ENCODE measurements around the gene ARHGDIG.
"Not testable (repeated sequence)": the region's sequence is repeated elsewhere in the genome, so short reads cannot be mapped to it uniquely, and the experiment has no call there.

Gene ARHGDIG

GRCh38 chr16:280552-280951 is at the start of gene ARHGDIG:
ARHGDIG (plus strand) TSS chr16:280591; CDS start chr16:280681, 90 bp downstream.
- no peak for DNase-seq (ENCODE audit: extremely low read depth in 1 of 2, low read depth in 1 of 2)

- no peak for DNase-seq (ENCODE audit: extremely low read depth in 1 of 2, low read depth in 1 of 2)
These were observed 49.4 kb upstream of the ARHGDIG start for GRCh38 chr16:230949-231348.

DNA sequence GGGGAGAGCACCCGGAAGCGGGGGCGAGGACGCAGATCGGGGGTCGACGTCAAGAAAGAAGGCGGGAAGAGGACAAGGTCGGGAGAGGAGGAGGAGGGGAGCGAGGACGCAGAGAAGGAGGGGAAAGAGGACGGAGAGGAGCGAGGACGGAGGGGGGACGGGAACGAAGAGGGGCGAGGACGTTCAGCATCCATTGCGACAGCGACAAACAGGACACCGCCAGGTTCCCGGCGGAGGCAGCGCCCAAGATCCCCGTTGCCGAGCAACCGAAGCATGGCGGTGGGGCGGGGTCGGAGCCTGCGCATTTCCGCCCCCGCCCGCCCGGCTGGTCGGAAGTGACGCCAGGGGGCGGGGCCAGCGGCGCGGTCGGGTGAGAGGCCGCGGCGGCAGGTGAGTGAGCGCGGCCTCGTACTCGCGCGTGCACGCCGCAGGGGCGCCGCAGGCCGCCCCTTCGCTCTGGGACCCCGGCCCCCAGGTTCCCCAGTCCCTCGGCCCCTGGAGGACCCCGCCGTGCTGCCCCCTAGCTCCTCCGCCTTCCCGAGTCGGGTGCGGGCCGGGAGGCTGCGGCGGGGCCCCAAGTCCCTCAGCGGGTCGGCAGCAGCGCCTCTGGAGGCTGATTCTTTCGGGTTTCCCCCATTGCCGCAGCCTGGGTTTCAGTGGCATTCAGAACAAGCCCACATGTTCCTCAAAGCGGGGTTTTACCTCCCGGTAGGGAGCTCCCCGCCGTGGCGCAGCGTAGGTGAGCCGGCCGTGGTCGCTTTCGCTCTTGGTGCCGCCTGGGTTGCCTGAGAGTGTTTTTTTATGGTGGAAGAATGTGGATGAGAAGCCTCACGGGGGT is 45.7 kb upstream of the ARHGDIG start, which contains the start of gene FAM234A:
Gene FAM234A, plus strand, starts transcription at position 354 of the 838 bp plus-strand sequence. CDS start 19,593 bp downstream, outside the sequence.
- peak; percentile 93 for DNase-seq (ENCODE audit: extremely low read depth in 1 of 2, low read depth in 1 of 2)

DNA sequence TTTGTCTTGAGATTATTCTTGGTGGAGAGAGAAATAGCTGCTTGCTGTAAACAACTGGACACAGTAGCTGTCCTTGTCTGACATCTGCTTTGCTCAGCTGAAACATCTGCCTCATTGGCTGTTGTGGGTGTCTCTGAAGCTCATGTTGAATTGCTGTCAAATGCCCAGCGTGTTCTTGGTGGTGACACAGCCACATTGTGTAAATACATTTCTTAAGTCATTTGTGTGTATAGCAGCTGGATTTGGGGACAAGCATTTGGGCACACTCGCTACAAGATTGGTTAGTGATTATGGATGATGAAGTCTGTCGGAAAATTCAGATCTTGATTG is 40.5 kb upstream of the ARHGDIG start:
- DNase-seq (ENCODE audit: extremely low read depth in 1 of 2, low read depth in 1 of 2) = no peak

GRCh38 chr16:240559-240958 is 39.8 kb upstream of the ARHGDIG start:
- no peak for DNase-seq (ENCODE audit: extremely low read depth in 1 of 2, low read depth in 1 of 2)

DNA sequence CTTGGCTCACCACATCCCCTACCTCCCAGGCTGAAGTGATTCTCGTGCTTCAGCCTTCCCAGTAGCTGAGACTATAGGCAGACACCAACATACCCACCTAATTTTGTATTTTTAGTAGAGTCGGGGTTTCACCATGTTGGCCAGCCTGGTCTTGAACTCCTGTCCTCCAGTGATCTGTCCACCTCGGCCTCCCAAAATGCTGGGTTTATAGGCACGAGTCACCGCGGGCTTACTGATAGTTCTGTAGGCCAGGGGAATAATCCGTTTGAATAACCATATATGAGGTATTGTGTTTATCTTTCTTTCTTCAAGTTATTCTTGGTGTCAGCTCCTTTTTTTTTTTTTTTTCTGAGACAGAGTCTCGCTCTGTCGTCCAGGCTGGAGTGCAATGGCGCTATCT is 38.1 kb upstream of the ARHGDIG start:
- DNase-seq (ENCODE audit: extremely low read depth in 1 of 2, low read depth in 1 of 2) = no peak

DNA sequence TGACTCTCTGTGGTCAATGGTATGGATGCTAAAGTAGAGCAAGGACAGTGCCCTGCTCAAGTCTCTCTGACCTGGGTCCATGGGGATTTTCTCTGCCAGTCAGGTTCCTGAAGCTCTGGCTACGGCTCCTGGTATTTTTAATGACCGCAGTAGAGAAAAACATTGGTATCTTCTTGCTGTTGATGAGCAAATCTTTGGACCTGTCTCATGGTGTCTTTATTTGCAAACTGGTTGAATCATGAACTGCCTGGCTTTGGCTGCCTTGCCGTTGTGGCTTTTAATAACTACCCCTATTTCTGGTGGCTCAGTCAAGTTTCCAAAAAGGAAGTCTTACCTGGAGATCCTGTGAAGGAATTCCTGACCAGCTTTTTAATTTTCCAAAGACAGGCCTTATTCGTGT is 37.0 kb upstream of the ARHGDIG start:
- no peak for DNase-seq (ENCODE audit: extremely low read depth in 1 of 2, low read depth in 1 of 2)

DNA sequence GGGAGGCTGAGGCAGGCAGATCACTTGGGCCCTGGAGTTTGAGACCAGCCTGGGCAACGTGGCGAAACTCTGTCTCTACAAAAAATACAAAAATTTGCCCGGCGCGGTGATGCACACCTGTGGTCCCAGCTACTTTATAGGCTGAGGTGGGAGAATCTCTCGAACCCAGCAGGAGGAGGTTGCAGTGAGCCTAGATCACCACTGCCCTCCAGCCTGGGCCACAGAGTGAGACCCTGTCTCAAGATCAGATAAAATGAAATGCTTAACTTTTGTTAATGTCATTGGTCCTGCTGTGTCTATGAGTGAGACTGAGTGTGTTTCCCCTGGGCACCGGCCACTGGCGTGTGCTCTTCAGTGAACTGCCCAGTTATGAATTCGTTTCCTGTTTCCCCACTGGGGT is 35.3 kb upstream of the ARHGDIG start:
- DNase-seq (ENCODE audit: extremely low read depth in 1 of 2, low read depth in 1 of 2) = no peak

DNA sequence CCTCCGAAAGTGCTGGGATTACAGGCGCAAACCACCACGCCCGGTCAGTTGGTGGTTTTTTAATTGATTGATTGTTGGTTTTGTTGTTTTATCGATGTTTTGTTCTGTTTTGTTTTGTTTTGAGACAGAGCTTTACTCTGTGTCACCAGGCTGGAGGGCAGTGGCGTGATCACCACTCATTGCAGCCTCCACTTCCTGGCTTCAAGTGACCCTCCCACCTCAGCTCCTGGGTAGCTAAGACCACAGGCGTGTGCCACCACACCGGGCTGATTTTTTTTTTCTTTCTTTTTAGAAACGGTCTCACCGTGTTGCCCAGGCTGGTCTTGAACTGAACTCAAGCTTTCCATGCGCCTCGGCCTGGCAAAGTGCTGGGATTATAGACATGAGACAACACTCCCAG is 33.4 kb upstream of the ARHGDIG start:
- DNase-seq (ENCODE audit: extremely low read depth in 1 of 2, low read depth in 1 of 2) = no peak

DNA sequence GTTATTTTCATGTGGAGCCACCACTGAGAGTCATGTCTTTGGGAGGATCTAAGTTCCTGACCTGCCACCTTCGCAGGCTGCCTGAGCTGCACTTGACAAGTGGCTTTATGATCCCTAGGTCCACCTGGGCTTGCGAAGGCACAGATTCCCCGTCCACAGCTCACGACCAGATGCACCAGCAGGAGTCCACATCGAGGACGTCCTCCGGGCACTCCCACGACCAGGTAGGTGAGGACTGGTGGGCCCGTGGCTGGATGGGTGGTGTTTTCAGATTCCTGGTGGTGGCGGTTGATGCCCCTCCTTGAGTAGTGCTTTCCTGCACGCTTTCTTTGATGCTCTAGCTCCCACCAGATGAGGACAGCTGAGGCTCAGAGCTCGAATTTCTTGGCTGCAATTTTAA is 31.0 kb upstream of the ARHGDIG start:
- DNase-seq (ENCODE audit: extremely low read depth in 1 of 2, low read depth in 1 of 2) = no peak

DNA sequence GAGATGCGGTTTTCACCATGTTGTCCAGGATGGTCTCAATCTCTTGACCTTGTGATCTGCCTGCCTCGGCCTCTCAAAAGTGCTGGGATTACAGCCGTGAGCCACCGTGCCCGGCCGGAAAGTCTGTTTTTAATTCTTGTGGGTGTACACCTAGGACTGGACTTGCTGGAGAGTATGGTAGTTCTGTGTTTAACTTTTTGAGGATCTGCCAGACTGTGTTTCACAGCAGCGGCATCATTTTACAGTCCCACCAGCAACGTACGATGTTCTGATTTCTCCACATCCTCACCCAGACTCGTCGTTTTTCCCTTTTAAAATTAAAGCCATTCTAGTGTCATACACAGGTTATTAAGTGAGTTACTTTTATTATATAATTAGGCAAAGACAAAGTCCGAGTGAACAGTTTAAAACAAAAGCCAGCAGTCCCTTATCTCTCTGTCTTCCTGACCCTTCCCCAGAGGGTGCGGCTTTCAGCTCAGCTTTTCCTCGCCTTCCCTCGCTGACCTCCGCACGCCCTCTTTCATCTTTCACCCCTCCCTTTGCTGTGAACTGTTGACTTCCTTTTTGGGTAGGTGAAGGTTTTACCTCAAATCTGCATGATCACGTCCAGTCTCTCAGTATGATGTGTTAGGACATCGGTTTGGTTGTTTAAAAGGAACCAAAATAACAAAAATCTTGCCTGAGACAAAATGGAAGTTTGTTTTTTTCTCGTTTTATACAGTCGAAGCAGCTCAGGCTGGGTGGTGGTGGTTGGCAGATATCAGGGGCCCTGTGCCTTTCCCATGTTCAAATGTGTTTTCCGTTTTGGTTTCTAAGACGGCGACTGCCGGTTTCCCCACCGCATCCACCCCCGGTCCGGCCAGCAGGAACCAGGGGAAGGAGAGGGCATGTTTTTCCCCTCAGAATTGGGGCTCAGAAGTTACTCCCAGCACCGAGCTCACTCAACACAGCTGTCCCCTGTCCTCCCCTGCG is 27.7 kb upstream of the ARHGDIG start:
- no peak for DNase-seq (ENCODE audit: extremely low read depth in 1 of 2, low read depth in 1 of 2)

GRCh38 chr16:253833-254232 is 26.6 kb upstream of the ARHGDIG start:
- DNase-seq (ENCODE audit: extremely low read depth in 1 of 2, low read depth in 1 of 2) = no peak

- DNase-seq (ENCODE audit: extremely low read depth in 1 of 2, low read depth in 1 of 2) = no peak
These were observed 25.9 kb upstream of the ARHGDIG start for GRCh38 chr16:254461-254860.

DNA sequence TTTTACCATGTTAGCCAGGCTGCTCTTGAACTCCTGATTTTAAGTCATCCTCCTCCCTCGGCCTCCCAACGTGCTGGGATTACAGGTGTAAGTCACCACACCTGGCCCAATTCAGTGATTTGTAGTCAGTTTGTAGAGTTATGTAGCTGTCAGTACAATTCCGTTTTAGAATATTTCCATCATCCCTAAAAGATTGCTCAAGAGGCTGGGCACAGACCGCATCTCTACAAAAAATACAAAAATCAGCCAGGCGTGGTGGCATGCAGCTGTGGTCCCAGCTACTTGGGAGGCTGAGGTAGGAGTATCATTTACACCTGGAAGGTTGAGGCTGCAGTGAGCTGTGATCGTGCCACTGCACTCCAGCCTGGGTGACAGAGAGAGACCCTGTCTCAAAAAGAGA is 25.2 kb upstream of the ARHGDIG start:
- DNase-seq (ENCODE audit: extremely low read depth in 1 of 2, low read depth in 1 of 2) = no peak

DNA sequence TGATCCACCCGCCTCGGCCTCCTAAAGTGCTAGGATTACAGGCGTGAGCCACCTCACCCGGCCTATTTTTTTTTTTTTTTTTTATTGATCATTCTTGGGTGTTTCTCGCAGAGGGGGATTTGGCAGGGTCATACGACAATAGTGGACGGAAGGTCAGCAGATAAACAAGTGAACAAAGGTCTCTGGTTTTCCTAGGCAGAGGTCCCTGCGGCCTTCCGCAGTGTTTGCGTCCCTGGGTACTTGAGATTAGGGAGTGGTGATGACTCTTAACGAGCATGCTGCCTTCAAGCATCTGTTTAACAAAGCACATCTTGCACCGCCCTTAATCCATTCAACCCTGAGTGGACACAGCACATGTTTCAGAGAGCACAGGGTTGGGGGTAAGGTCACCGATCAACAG is 22.3 kb upstream of the ARHGDIG start:
- not testable (repeated sequence) for DNase-seq (ENCODE audit: extremely low read depth in 1 of 2, low read depth in 1 of 2)

GRCh38 chr16:259226-259625 is 21.2 kb upstream of the ARHGDIG start:
- no peak for DNase-seq (ENCODE audit: extremely low read depth in 1 of 2, low read depth in 1 of 2)

GRCh38 chr16:259814-260253 is 20.6 kb upstream of the ARHGDIG start:
- no peak for DNase-seq (ENCODE audit: extremely low read depth in 1 of 2, low read depth in 1 of 2)

DNA sequence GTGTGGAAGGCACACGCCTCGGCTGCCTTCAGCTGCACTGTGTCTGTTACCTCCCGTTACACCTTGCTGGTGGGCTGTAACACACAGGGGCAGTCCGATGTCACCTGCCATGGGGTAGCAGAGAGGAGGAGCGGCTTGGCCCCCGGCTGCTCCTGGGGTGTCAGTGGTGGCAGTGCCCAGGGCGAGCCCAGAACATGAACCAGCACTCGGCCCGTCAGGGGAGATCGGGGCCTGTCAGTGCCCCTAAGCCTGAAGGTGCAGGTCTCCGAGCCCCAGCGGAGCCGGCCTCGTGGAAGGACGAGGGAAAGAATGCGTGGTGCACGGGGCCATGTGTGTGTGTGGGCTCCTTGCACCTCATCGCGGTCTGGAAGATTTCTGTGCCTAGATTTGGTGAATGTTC is 20.1 kb upstream of the ARHGDIG start:
- DNase-seq (ENCODE audit: extremely low read depth in 1 of 2, low read depth in 1 of 2) = no peak

DNA sequence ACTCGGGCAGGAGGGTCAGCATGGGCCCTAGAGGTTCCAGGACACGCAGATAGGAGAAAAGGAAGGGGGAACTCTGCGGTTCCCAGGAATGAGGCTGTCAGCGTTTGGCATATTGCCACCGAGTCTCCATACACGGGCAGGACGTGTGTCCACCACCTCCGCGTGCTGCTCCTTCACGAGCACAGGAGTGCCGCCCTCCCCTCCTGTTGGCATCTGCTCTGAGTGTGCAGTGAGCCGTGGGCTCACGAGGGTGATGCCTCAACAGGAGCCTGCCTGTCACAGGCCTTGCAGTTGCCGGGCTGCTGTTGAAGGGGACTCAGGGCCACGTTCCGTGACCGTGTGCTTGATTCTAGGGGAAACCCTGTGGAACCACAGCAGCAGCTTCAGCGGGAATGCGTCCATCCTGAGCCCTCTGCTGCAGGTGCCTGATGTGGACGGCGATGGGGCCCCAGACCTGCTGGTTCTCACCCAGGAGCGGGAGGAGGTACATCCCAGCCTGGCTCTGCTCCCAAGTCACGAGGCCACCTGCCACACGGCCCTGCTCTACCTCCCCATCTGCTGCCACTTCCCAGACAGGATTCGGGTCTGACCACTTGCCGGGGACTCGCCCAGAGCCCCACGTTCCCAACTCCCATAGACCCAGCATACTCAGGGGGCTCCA is 19.2 kb upstream of the ARHGDIG start:
- no peak for DNase-seq (ENCODE audit: extremely low read depth in 1 of 2, low read depth in 1 of 2)

- DNase-seq (ENCODE audit: extremely low read depth in 1 of 2, low read depth in 1 of 2) = no peak
These were observed 18.2 kb upstream of the ARHGDIG start for GRCh38 chr16:262121-262745.
